HCT116 (cell line): ENCODE data around the gene RNF220. TPM values are rescaled to one million over a fixed set of nuclear protein-coding genes. Genes with fewer than 3 reads are reported as not detected.

Experiments
- ATAC-seq: fragments of 200-7000 bp; cut with Tn5 transposase; 2 replicates; pipeline ENCODE4 v1.9.1; 2020; ENCODE audit warnings: mild to moderate bottlenecking, moderate library complexity
- BruUV-seq: library from RNA; stranded (reverse); fragments of 400-500 nt; replicated peaks from 2 replicates; lab custom pipeline; 2021; lab: Mats Ljungman, UMichigan
- CTCF ChIA-PET: fragments of 300-600 bp; sonication (Branson Sonifier 250); formaldehyde crosslinking; loops from one replicate; lab custom pipeline; 2021; ENCODE audit warnings: antibody characterized with exemption; lab: Charles Lee
- POLR2A ChIA-PET: fragments of 300-600, 350-600 bp; sonication (Branson Sonifier 250); formaldehyde crosslinking; loops from one replicate; lab custom pipeline; 2021; ENCODE audit warnings: antibody characterized with exemption; lab: Charles Lee
- RAD21 ChIA-PET, 2 experiments: fragments of 300-600 bp; sonication (Branson Sonifier 250); formaldehyde crosslinking; loops; one replicate each; lab custom pipeline; 2023; ENCODE audit warnings: low total read pairs in 2 of 2; ENCODE audit not compliant: uncharacterized antibody in 2 of 2, unreplicated experiment in 2 of 2, low non-redundant PET in 1 of 2; lab: Charles Lee
- DNase-seq: peaks from one replicate; pipeline ENCODE4 v3.0.0-alpha.2; 2010; ENCODE audit warnings: low read depth, low spot score
- H2AFZ ChIP-seq: fragments of 200-600 bp; shearing (Covaris generic), sonication (generic); 2 replicates; pipeline ENCODE4 v1.6.1; 2017; ENCODE audit warnings: low read depth, mixed run types, mixed read lengths, antibody characterized with exemption, low read length; ENCODE audit not compliant: poor library complexity, severe bottlenecking
- H3K27ac ChIP-seq: 2 replicates; pipeline ENCODE4 v1.5.1; 2012; ENCODE audit warnings: low read depth, low read length
- H3K27me3 ChIP-seq: fragments of 200-600 bp; sonication (generic); 2 replicates; pipeline ENCODE4 v1.6.1; 2016; ENCODE audit warnings: mixed run types, low read length, mixed read lengths; ENCODE audit not compliant: insufficient read depth
- H3K36me3 ChIP-seq, 2 experiments: fragments of 200-500 bp in 1 of 2; fragments of 200-600 bp in 1 of 2; sonication (Bioruptor generic) in 1 of 2; sonication (generic) in 1 of 2; 2 replicates each; pipeline versions ENCODE4 v1.5.1 to v1.6.1; 2014 to 2016; ENCODE audit warnings: low read length in 2 of 2, inconsistent platforms in 1 of 2, mixed read lengths in 1 of 2, mixed run types in 1 of 2; ENCODE audit not compliant: insufficient read depth in 2 of 2, control insufficient read depth in 1 of 2
- H3K4me1 ChIP-seq, 2 experiments: fragments of 200-600 bp in 1 of 2; sonication (generic) in 1 of 2; 2 replicates each; pipeline versions ENCODE4 v1.5.1 to v1.6.1; 2012 to 2017; ENCODE audit warnings: low read length in 2 of 2, inconsistent platforms in 1 of 2, mild to moderate bottlenecking in 1 of 2, mixed read lengths in 1 of 2, mixed run types in 1 of 2, moderate library complexity in 1 of 2; ENCODE audit not compliant: insufficient read depth in 2 of 2, control insufficient read depth in 1 of 2
- H3K4me2 ChIP-seq: fragments of 200-600 bp; sonication (generic); 2 replicates; pipeline ENCODE4 v1.6.1; 2017; ENCODE audit warnings: mixed run types, low read length, mixed read lengths
- H3K4me3 ChIP-seq, 2 experiments: fragments of 200-600 bp in 1 of 2; sonication (generic) in 1 of 2; replicated peaks in 1 of 2; 2 replicates each; pipeline ENCODE4 v1.5.1; 2011 to 2016; ENCODE audit warnings: low read length in 2 of 2, control low read depth in 1 of 2, low read depth in 1 of 2, mild to moderate bottlenecking in 1 of 2, mixed read lengths in 1 of 2, mixed run types in 1 of 2
- H3K79me2 ChIP-seq: fragments of 200-600 bp; sonication (generic); 2 replicates; pipeline ENCODE4 v1.6.1; 2017; ENCODE audit warnings: mild to moderate bottlenecking, mixed run types, low read length, moderate library complexity, mixed read lengths; ENCODE audit not compliant: insufficient read depth
- H3K9ac ChIP-seq: fragments of 200-600 bp; sonication (generic); 2 replicates; pipeline ENCODE4 v1.6.1; 2016; ENCODE audit warnings: low read length, mixed read lengths
- H3K9me2 ChIP-seq: fragments of 200-600 bp; sonication (generic), shearing (Covaris generic); 2 replicates; pipeline ENCODE4 v1.6.1; 2017; ENCODE audit warnings: mixed run types, mild to moderate bottlenecking, moderate library complexity; ENCODE audit not compliant: insufficient read depth
- H3K9me3 ChIP-seq, 2 experiments: fragments of 200-500 bp in 1 of 2; fragments of 200-600 bp in 1 of 2; sonication (Bioruptor generic) in 1 of 2; sonication (generic) in 1 of 2; 2 replicates each; pipeline ENCODE4 v1.6.1; 2014 to 2017; ENCODE audit warnings: low read length in 2 of 2, mixed read lengths in 2 of 2, inconsistent platforms in 1 of 2, low read depth in 1 of 2, mild to moderate bottlenecking in 1 of 2, mixed run types in 1 of 2, moderate library complexity in 1 of 2; ENCODE audit not compliant: control insufficient read depth in 1 of 2, insufficient read depth in 1 of 2
- H4K20me1 ChIP-seq: fragments of 200-600 bp; sonication (generic), shearing (Covaris generic); 2 replicates; pipeline ENCODE4 v1.6.1; 2017; ENCODE audit warnings: mixed run types, mild to moderate bottlenecking, moderate library complexity; ENCODE audit not compliant: insufficient read depth
- ATF3 ChIP-seq: IDR thresholded peaks from 2 replicates; pipeline ENCODE4 v1.6.1; 2012
- CBX3 ChIP-seq: IDR thresholded peaks from 2 replicates; pipeline ENCODE4 v1.6.1; 2012; ENCODE audit warnings: low read depth
- CEBPB ChIP-seq: IDR thresholded peaks from 2 replicates; pipeline ENCODE4 v1.6.1; 2012; ENCODE audit warnings: low read depth
- EGR1 ChIP-seq: IDR thresholded peaks from 2 replicates; pipeline ENCODE4 v1.6.1; 2012; ENCODE audit warnings: low read depth
- EZH2 ChIP-seq: fragments of 200-600 bp; sonication (generic); IDR thresholded peaks from 2 replicates; pipeline ENCODE4 v1.6.1; 2017; ENCODE audit warnings: antibody characterized with exemption, mixed run types
- JUND ChIP-seq: IDR thresholded peaks from 2 replicates; pipeline ENCODE4 v1.6.1; 2012
- MAX ChIP-seq: IDR thresholded peaks from 2 replicates; pipeline ENCODE4 v1.6.1; 2012
- POLR2AphosphoS5 ChIP-seq: IDR thresholded peaks from 2 replicates; pipeline ENCODE4 v1.6.1; 2011; ENCODE audit warnings: mild to moderate bottlenecking, low read depth, low read length, moderate library complexity
- SIN3A ChIP-seq: IDR thresholded peaks from 2 replicates; pipeline ENCODE4 v1.6.1; 2012; ENCODE audit warnings: low read depth
- TCF7L2 ChIP-seq: IDR thresholded peaks from 2 replicates; pipeline ENCODE4 v1.7.0; 2011; ENCODE audit warnings: borderline replicate concordance, inconsistent platforms; ENCODE audit not compliant: insufficient read depth, insufficient read length; ENCODE audit errors: extremely low read depth
- YY1 ChIP-seq: IDR thresholded peaks from 2 replicates; pipeline ENCODE4 v1.6.1; 2011; ENCODE audit warnings: low read length, low read depth, moderate library complexity, mild to moderate bottlenecking; ENCODE audit not compliant: insufficient replicate concordance; ENCODE audit errors: extremely low read depth
- ZFX ChIP-seq: fragments of 450-650 bp; IDR thresholded peaks from 2 replicates; pipeline ENCODE4 v1.6.1; 2017
- ZNF274 ChIP-seq: fragments of 200-500 bp; sonication (Bioruptor generic); IDR thresholded peaks from 2 replicates; pipeline ENCODE4 v1.6.1; 2014; ENCODE audit warnings: mild to moderate bottlenecking, low read depth, low read length, inconsistent platforms
- intact Hi-C: fragments of 100-400 bp; cut with micrococcal nuclease; formaldehyde crosslinking; loops from 2 replicates; pipeline ENCODE4 v1.10.0; 2022
- total RNA-seq: library from RNA; stranded (reverse); gene quantifications from one replicate; pipeline ENCODE4 v1.2.1, GENCODE V29; 2021; ENCODE audit not compliant: unreplicated experiment
- TF ChIP-seq, protein P1 (sequence below): IDR thresholded peaks from 2 replicates; pipeline ENCODE4 v1.6.1; 2011; ENCODE audit warnings: mild to moderate bottlenecking, low read length, moderate library complexity; ENCODE audit not compliant: insufficient replicate concordance; ENCODE audit errors: extremely low read depth

RNF220 gene
- total RNA-seq, 1 experiment from 2014 or later: 84.5 TPM

DNA sequence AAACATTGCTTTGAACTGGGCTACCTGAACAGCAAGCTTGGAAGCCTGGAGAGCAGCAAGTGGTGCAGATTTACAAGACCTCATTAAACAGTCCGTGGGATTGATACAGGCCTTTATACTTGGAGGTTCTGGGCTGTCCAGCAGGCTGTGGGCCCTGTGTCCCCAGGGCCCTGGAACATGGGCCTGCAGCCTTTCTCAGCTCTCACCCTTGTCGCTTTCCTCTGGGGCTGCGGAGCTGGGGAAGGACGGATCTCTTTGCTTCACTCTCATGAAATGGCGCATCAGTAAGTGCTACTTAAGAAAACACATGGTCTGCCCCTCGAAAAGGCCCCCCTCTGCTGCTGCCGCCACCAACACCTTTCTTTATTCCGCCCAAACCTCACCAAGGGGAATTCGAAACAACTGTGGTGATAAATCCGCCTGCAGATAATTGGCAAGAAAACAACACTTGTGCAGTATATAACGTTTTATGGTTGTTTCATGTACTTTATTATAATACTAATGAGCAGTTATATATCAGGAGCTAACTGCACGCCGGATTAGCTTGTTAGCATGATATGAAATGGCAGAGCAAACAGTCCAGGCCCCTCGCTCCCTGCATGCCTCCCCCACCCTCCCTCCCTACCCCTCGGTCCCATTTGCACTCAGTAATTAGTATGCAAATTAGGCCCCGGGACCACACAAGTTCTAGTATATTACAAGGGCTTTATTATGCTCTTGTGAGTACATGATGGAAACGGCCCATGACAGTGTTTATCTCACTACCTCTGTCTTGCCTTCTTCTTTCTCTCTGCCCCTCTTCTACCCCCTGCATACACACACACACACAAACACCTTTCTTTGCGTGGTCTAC, 131.5 kb downstream of the RNF220 start (continued):
- TF ChIP-seq YY1 (no peak), EZH2 (no peak), SIN3A (no peak), EGR1 (no peak), POLR2AphosphoS5 (no peak)
- TF ChIP-seq, protein P1, sequence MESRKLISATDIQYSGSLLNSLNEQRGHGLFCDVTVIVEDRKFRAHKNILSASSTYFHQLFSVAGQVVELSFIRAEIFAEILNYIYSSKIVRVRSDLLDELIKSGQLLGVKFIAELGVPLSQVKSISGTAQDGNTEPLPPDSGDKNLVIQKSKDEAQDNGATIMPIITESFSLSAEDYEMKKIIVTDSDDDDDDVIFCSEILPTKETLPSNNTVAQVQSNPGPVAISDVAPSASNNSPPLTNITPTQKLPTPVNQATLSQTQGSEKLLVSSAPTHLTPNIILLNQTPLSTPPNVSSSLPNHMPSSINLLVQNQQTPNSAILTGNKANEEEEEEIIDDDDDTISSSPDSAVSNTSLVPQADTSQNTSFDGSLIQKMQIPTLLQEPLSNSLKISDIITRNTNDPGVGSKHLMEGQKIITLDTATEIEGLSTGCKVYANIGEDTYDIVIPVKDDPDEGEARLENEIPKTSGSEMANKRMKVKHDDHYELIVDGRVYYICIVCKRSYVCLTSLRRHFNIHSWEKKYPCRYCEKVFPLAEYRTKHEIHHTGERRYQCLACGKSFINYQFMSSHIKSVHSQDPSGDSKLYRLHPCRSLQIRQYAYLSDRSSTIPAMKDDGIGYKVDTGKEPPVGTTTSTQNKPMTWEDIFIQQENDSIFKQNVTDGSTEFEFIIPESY: no peak
- TF ChIP-seq, all 23 proteins: peak for 0

DNA sequence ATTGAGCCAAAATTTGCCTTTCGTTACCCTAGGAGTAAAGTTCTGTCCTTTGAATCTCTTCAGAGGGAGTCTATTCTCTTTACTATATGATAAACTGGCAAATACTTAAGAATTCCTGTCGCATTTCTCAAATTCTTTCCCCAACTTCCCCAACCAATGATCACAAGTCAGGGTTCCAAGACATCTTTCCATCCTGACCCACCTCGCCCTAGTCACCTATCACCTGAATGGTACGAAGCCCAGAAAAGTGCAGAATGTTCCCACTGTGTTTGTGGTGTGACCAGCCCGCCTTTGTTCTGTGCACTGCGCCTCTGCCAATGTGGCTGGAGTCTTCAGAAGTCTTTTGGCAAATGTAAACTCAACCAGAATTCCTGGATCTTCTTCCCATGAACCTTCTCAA, 132.5 kb downstream of the RNF220 start:
- TF ChIP-seq JUND: no peak
- no peak for TF ChIP-seq SIN3A
- no peak for TF ChIP-seq TCF7L2
- no peak for TF ChIP-seq MAX
- TF ChIP-seq POLR2AphosphoS5: no peak
- no peak for TF ChIP-seq CEBPB
- no peak for TF ChIP-seq ATF3
- no peak for TF ChIP-seq CBX3
- TF ChIP-seq ZFX: no peak
- TF ChIP-seq ZNF274: no peak
- TF ChIP-seq YY1: no peak
- no peak for TF ChIP-seq EZH2
- intact Hi-C loops: no loop called here
- H3K4me1 ChIP-seq: peaks cover 5 to 17% of the 10 kb centered on the region in 2 experiments
- no peak overlapping the region for H3K27ac ChIP-seq
- DNase-seq (no peak), ATAC-seq (no peak)
- no peaks in the 10 kb centered on the region for H4K20me1 ChIP-seq
- no peaks in the 10 kb centered on the region for H3K9me3 ChIP-seq
- H2AFZ ChIP-seq: no peak overlapping the region
- no peaks in the 10 kb centered on the region for H3K9me2 ChIP-seq
- ChIA-PET CTCF (no interaction called here), POLR2A (no interaction called here), RAD21 (no interaction called here)
- no peak overlapping the region for H3K4me2 ChIP-seq
- H3K27me3 ChIP-seq: no peaks in the 10 kb centered on the region
- no peak overlapping the region for H3K9ac ChIP-seq
- no TSS peak for BruUV-seq
- no peaks in the 10 kb centered on the region for H3K36me3 ChIP-seq
- H3K4me3 ChIP-seq: no peak overlapping the region
- no peaks in the 10 kb centered on the region for H3K79me2 ChIP-seq
